Upper lobe of left lung (tissue), 4 donors: ENCODE data around the gene NR2F1.

Experiments
- CTCF ChIP-seq, 6 experiments: fragments of 450-650 bp in 4 of 6; fragments of 200-600 bp in 2 of 6; sonication (generic) in 2 of 6; IDR thresholded peaks; one replicate each; pipeline ENCODE4 v1.5.1; 2016 to 2019; ENCODE audit warnings: antibody characterized with exemption in 6 of 6
- EP300 ChIP-seq, 4 donors: sonication (generic); formaldehyde crosslinking; IDR thresholded peaks; one replicate each; pipeline ENCODE4 v1.5.1; 2017; ENCODE audit warnings: antibody characterized with exemption in 4 of 4, control low read depth in 2 of 4

DNA sequence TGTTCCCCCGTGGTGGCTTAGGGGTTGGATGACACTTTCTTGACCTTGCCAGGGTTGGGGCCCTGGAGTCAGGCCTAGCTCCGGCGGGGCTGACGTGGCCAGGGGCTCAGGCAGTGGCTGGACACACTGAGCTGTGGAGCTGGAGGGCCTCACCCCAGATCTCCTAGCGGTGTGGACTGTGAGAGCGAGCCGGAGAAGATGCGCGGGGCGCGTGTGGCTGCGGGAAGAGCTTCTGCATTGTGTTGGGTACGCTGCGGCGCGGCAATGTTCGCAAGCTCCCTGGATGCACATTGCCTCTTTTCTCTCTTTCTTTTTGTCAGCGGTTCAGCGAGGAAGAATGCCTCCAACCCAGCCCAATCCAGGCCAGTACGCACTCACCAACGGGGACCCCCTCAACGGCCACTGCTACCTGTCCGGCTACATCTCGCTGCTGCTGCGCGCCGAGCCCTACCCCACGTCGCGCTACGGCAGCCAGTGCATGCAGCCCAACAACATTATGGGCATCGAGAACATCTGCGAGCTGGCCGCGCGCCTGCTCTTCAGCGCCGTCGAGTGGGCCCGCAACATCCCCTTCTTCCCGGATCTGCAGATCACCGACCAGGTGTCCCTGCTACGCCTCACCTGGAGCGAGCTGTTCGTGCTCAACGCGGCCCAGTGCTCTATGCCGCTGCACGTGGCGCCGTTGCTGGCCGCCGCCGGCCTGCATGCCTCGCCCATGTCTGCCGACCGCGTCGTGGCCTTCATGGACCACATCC is 4.8 kb downstream of the NR2F1 start:
- no peak for TF ChIP-seq CTCF (IDR thresholded peaks at IDR 0.05)
- no peak for TF ChIP-seq EP300 (IDR thresholded peaks at IDR 0.05)
